Fibroblast of lung (primary cell): ENCODE data around the gene TRAP1. TPM values are rescaled to one million over a fixed set of nuclear protein-coding genes. Genes with fewer than 3 reads are reported as not detected.

Source experiments
- DNase-seq, 2 donors: peaks; one replicate each; pipeline versions ENCODE4 v3.0.0 to v3.0.0-alpha.2; 2010; ENCODE audit warnings: low read depth in 2 of 2
- H2AFZ ChIP-seq: 2 replicates; pipeline ENCODE4 v1.5.1; 2012; ENCODE audit warnings: low read length, control low read depth, inconsistent platforms
- H3K27ac ChIP-seq: 2 replicates; pipeline ENCODE4 v1.5.1; 2011; ENCODE audit warnings: low read length, control low read depth; ENCODE audit not compliant: insufficient read depth
- H3K27me3 ChIP-seq: 2 replicates; pipeline ENCODE4 v1.5.1; 2011; ENCODE audit warnings: mild to moderate bottlenecking, low read length; ENCODE audit not compliant: control insufficient read depth, insufficient read depth
- H3K36me3 ChIP-seq: 2 replicates; pipeline ENCODE4 v1.5.1; 2011; ENCODE audit warnings: low read length; ENCODE audit not compliant: control insufficient read depth, insufficient read depth
- H3K4me1 ChIP-seq: 2 replicates; pipeline ENCODE4 v1.5.1; 2011; ENCODE audit warnings: low read length; ENCODE audit not compliant: control insufficient read depth, insufficient read depth; ENCODE audit errors: extremely low read depth
- H3K4me2 ChIP-seq: 2 replicates; pipeline ENCODE4 v1.5.1; 2011; ENCODE audit warnings: low read length, control low read depth; ENCODE audit not compliant: insufficient read depth; ENCODE audit errors: extremely low read depth
- H3K4me3 ChIP-seq, 4 experiments: fragments of 200-600 bp in 1 of 4; sonication (generic) in 1 of 4; replicated peaks in 1 of 4; 2 replicates each; pipeline ENCODE4 v1.5.1; 2011 to 2016; ENCODE audit warnings: low read length in 4 of 4, low read depth in 3 of 4, mild to moderate bottlenecking in 3 of 4, control low read depth in 2 of 4, inconsistent platforms in 1 of 4, mixed read lengths in 1 of 4; ENCODE audit not compliant: insufficient read depth in 1 of 4; ENCODE audit errors: control extremely low read depth in 1 of 4
- H3K79me2 ChIP-seq: 2 replicates; pipeline ENCODE4 v1.5.1; 2012; ENCODE audit warnings: mild to moderate bottlenecking, low read length, inconsistent platforms; ENCODE audit not compliant: control insufficient read depth, insufficient read depth
- H3K9ac ChIP-seq: 2 replicates; pipeline ENCODE4 v1.5.1; 2011; ENCODE audit warnings: mild to moderate bottlenecking, low read length, control low read depth; ENCODE audit not compliant: insufficient read depth
- H3K9me3 ChIP-seq: 2 replicates; pipeline ENCODE4 v1.5.1; 2012; ENCODE audit warnings: low read depth, low read length; ENCODE audit not compliant: control insufficient read depth, insufficient read depth
- H4K20me1 ChIP-seq: 2 replicates; pipeline ENCODE4 v1.5.1; 2011; ENCODE audit warnings: low read length; ENCODE audit not compliant: control insufficient read depth, insufficient read depth; ENCODE audit errors: extremely low read depth
- CTCF ChIP-seq, 2 donors: IDR thresholded peaks in 1 of 2; conservative IDR thresholded peaks in 1 of 2; 1 replicate in 1 of 2; 2 replicates in 1 of 2; pipeline ENCODE4 v1.5.1; 2011 to 2012; ENCODE audit warnings: low read length in 2 of 2, control low read depth in 1 of 2, inconsistent platforms in 1 of 2, low read depth in 1 of 2, mild to moderate bottlenecking in 1 of 2
- EZH2 ChIP-seq: IDR thresholded peaks from 2 replicates; pipeline ENCODE4 v1.5.1; 2012; ENCODE audit warnings: low read length, control low read depth, mild to moderate bottlenecking; ENCODE audit errors: missing control alignments
- polyA plus RNA-seq, 2 donors: library from polyadenylated mRNA; depleted of rRNA in 1 of 2; stranded (reverse) in 1 of 2; unstranded in 1 of 2; fragments of >200 nt; gene quantifications; 2 replicates each; pipeline ENCODE4 v1.2.1, GENCODE V29; 2011 to 2012; ENCODE audit warnings: missing spikeins in 1 of 2
- total RNA-seq: library from RNA; depleted of rRNA; stranded (reverse); fragments of >200 nt; gene quantifications from 2 replicates; pipeline ENCODE4 v1.2.1, GENCODE V29; 2014

Gene TRAP1
- total and polyA plus RNA-seq, 2 donors (not counting 1 experiment from before 2014, with no cell fraction given): 52.1 to 97.8 TPM

- Histone ChIP-seq H3K36me3 (peaks cover 4% of the 10 kb centered on the region), H2AFZ (no peak overlapping the region), H3K27ac (no peak overlapping the region), H3K4me1 (peaks cover 5% of the 10 kb centered on the region), H3K4me3 (no peak overlapping the region), H3K9ac (no peak overlapping the region), H3K4me2 (peak overlapping the region; percentile 7), H3K9me3 (no peaks in the 10 kb centered on the region), H3K79me2 (no peaks in the 10 kb centered on the region), H4K20me1 (no peaks in the 10 kb centered on the region), H3K27me3 (no peaks in the 10 kb centered on the region)
- TF ChIP-seq EZH2: no peak
- TF ChIP-seq CTCF (conservative IDR thresholded peaks at IDR 0.05 in 1 of 2, IDR thresholded peaks at IDR 0.05 in 1 of 2; ENCODE audit: low read depth in 1 of 2, low read length in 2 of 2): no peak
- no peak for DNase-seq
Measured at GRCh38 chr16:3691761-3692160, 25.6 kb downstream of the TRAP1 start.

- Histone ChIP-seq H3K79me2 (no peaks in the 10 kb centered on the region), H3K4me2 (peak overlapping the region; percentile 71), H3K9me3 (no peaks in the 10 kb centered on the region), H2AFZ (peak overlapping the region; percentile 82), H3K4me3 (peak overlapping the region in 3 of 4 experiments; percentile 13 to 52 (median 38)), H3K36me3 (peaks cover 4% of the 10 kb centered on the region), H4K20me1 (no peaks in the 10 kb centered on the region), H3K4me1 (peaks cover 4% of the 10 kb centered on the region), H3K27me3 (no peaks in the 10 kb centered on the region), H3K27ac (peak overlapping the region; percentile 60), H3K9ac (no peak overlapping the region)
- DNase-seq: peak; percentile 7 to 14
- TF ChIP-seq EZH2 (no peak), CTCF (conservative IDR thresholded peaks at IDR 0.05 in 1 of 2, IDR thresholded peaks at IDR 0.05 in 1 of 2; ENCODE audit: low read depth in 1 of 2, low read length in 2 of 2) (no peak)
Measured at GRCh38 chr16:3690980-3691720, 26.2 kb downstream of the TRAP1 start.

- H3K27me3 ChIP-seq: no peaks in the 10 kb centered on the region
- DNase-seq: peak; percentile 89 to 94
- H3K4me3 ChIP-seq: peak overlapping the region in 3 of 4 experiments; percentile 13 to 52 (median 38)
- peak overlapping the region; percentile 82 for H2AFZ ChIP-seq
- H3K79me2 ChIP-seq: no peaks in the 10 kb centered on the region
- peak overlapping the region; percentile 71 for H3K4me2 ChIP-seq
- H3K4me1 ChIP-seq: peaks cover 3% of the 10 kb centered on the region
- H3K27ac ChIP-seq: peak overlapping the region; percentile 60
- peaks cover 6% of the 10 kb centered on the region for H3K36me3 ChIP-seq
- H3K9ac ChIP-seq: no peak overlapping the region
- H3K9me3 ChIP-seq: no peaks in the 10 kb centered on the region
- H4K20me1 ChIP-seq: no peaks in the 10 kb centered on the region
- TF ChIP-seq CTCF (conservative IDR thresholded peaks at IDR 0.05 in 1 of 2, IDR thresholded peaks at IDR 0.05 in 1 of 2; ENCODE audit: low read depth in 1 of 2, low read length in 2 of 2) (peak; percentile 78 to 87), EZH2 (no peak)
Measured at GRCh38 chr16:3690470-3690928, 26.8 kb downstream of the TRAP1 start.
